ENCODE results near the gene DDAH1. TPM values are rescaled to one million over a fixed set of nuclear protein-coding genes. Genes with fewer than 3 reads are reported as not detected.

DDAH1 gene
- total RNA-seq, 1 experiment from 2014 or later = 22.8 TPM

- ATAC-seq = no peak
- peaks cover 3% of the 10 kb centered on the region; the same call in 1 of the 2 replicates for H3K9me3 Mint-ChIP-seq
- no peak overlapping the region for H3K4me3 Mint-ChIP-seq
Observed at GRCh38 chr1:85349224-85349623, 115.7 kb downstream of the DDAH1 start.

GRCh38 chr1:85347908-85348307, 117.1 kb downstream of the DDAH1 start:
- H3K4me1 Mint-ChIP-seq = peaks cover 36% of the 10 kb centered on the region
- ChIA-PET CTCF (no interaction called here), POLR2A (no interaction called here)
- ATAC-seq (no peak), DNase-seq (ENCODE audit: low spot score) (no peak)
- peaks cover 3% of the 10 kb centered on the region; the same call in 1 of the 2 replicates for H3K9me3 Mint-ChIP-seq
- no peaks in the 10 kb centered on the region for H3K27me3 Mint-ChIP-seq (ENCODE audit: low read depth)
- peaks cover 6% of the 10 kb centered on the region; the same call in 1 of the 2 replicates for H3K36me3 Mint-ChIP-seq
- no peak overlapping the region for H3K4me3 Mint-ChIP-seq
- no peak overlapping the region for H3K27ac Mint-ChIP-seq
- TF ChIP-seq MAX (CRISPR knock-in tag; IDR thresholded peaks at IDR 0.05) (no peak), CBFB (CRISPR knock-in tag; IDR thresholded peaks at IDR 0.05; ENCODE audit: low read depth) (no peak), NR2C2 (CRISPR knock-in tag; IDR thresholded peaks at IDR 0.05) (no peak), SMAD3 (CRISPR knock-in tag; IDR thresholded peaks at IDR 0.05; ENCODE audit: borderline replicate concordance) (no peak), IRF2 (CRISPR knock-in tag; IDR thresholded peaks at IDR 0.05; ENCODE audit: borderline replicate concordance, low read depth) (no peak), AFF4 (CRISPR knock-in tag; IDR thresholded peaks at IDR 0.05; ENCODE audit: borderline replicate concordance) (no peak), FOXK1 (CRISPR knock-in tag; IDR thresholded peaks at IDR 0.05) (no peak), SP1 (CRISPR knock-in tag; conservative IDR thresholded peaks at IDR 0.05) (no peak), ZNF425 (CRISPR knock-in tag; conservative IDR thresholded peaks at IDR 0.05) (no peak), NFYB (CRISPR knock-in tag; conservative IDR thresholded peaks at IDR 0.05; ENCODE audit: low read depth) (no peak), PRRX2 (CRISPR knock-in tag; IDR thresholded peaks at IDR 0.05) (no peak)

More at GRCh38 chr1:85349224-85349623, 115.7 kb downstream of the DDAH1 start:
- no peak overlapping the region for H3K27ac Mint-ChIP-seq
- peaks cover 30% of the 10 kb centered on the region for H3K4me1 Mint-ChIP-seq
- ChIA-PET POLR2A (no interaction called here), CTCF (no interaction called here)
- peaks cover 6% of the 10 kb centered on the region; the same call in 1 of the 2 replicates for H3K36me3 Mint-ChIP-seq
- TF ChIP-seq ZMAT4 (CRISPR knock-in tag; IDR thresholded peaks at IDR 0.05) = no peak
- TF ChIP-seq, protein P1, sequence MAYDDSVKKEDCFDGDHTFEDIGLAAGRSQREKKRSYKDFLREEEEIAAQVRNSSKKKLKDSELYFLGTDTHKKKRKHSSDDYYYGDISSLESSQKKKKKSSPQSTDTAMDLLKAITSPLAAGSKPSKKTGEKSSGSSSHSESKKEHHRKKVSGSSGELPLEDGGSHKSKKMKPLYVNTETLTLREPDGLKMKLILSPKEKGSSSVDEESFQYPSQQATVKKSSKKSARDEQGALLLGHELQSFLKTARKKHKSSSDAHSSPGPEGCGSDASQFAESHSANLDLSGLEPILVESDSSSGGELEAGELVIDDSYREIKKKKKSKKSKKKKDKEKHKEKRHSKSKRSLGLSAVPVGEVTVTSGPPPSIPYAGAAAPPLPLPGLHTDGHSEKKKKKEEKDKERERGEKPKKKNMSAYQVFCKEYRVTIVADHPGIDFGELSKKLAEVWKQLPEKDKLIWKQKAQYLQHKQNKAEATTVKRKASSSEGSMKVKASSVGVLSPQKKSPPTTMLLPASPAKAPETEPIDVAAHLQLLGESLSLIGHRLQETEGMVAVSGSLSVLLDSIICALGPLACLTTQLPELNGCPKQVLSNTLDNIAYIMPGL (CRISPR knock-in tag; IDR thresholded peaks at IDR 0.05) = no peak
- no peak for TF ChIP-seq NFE2L1 (CRISPR knock-in tag; IDR thresholded peaks at IDR 0.05)
- no peak for TF ChIP-seq ATF1 (CRISPR knock-in tag; IDR thresholded peaks at IDR 0.05)
- no peak for TF ChIP-seq E2F5 (CRISPR knock-in tag; IDR thresholded peaks at IDR 0.05)
- TF ChIP-seq CREM (CRISPR knock-in tag; IDR thresholded peaks at IDR 0.05) = no peak
- no peak for TF ChIP-seq OVOL2 (CRISPR knock-in tag; IDR thresholded peaks at IDR 0.05; ENCODE audit: borderline replicate concordance)
- TF ChIP-seq NFYB (CRISPR knock-in tag; conservative IDR thresholded peaks at IDR 0.05; ENCODE audit: low read depth) = no peak
- no peak for TF ChIP-seq ZBTB21 (CRISPR knock-in tag; IDR thresholded peaks at IDR 0.05; ENCODE audit: borderline replicate concordance)
- no peak for TF ChIP-seq MYBL2 (CRISPR knock-in tag; IDR thresholded peaks at IDR 0.05)
- no peak for TF ChIP-seq RELA (CRISPR knock-in tag; IDR thresholded peaks at IDR 0.05; ENCODE audit: borderline replicate concordance)
- TF ChIP-seq ZNF219 (CRISPR knock-in tag; IDR thresholded peaks at IDR 0.05; ENCODE audit: borderline replicate concordance) = no peak
- no peak for TF ChIP-seq ZNF121 (CRISPR knock-in tag; IDR thresholded peaks at IDR 0.05)
- TF ChIP-seq ZNF317 (CRISPR knock-in tag; IDR thresholded peaks at IDR 0.05; ENCODE audit: borderline replicate concordance, low read depth) = no peak
- no peak for TF ChIP-seq FOXJ3 (CRISPR knock-in tag; IDR thresholded peaks at IDR 0.05; ENCODE audit: borderline replicate concordance)
- TF ChIP-seq MAX (CRISPR knock-in tag; IDR thresholded peaks at IDR 0.05) = no peak
- TF ChIP-seq, protein P2, sequence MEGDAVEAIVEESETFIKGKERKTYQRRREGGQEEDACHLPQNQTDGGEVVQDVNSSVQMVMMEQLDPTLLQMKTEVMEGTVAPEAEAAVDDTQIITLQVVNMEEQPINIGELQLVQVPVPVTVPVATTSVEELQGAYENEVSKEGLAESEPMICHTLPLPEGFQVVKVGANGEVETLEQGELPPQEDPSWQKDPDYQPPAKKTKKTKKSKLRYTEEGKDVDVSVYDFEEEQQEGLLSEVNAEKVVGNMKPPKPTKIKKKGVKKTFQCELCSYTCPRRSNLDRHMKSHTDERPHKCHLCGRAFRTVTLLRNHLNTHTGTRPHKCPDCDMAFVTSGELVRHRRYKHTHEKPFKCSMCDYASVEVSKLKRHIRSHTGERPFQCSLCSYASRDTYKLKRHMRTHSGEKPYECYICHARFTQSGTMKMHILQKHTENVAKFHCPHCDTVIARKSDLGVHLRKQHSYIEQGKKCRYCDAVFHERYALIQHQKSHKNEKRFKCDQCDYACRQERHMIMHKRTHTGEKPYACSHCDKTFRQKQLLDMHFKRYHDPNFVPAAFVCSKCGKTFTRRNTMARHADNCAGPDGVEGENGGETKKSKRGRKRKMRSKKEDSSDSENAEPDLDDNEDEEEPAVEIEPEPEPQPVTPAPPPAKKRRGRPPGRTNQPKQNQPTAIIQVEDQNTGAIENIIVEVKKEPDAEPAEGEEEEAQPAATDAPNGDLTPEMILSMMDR (IDR thresholded peaks at IDR 0.05) = no peak
- TF ChIP-seq SP1 (CRISPR knock-in tag; conservative IDR thresholded peaks at IDR 0.05) = no peak
- no peak for DNase-seq (ENCODE audit: low spot score)
- H3K27me3 Mint-ChIP-seq (ENCODE audit: low read depth) = no peaks in the 10 kb centered on the region

Data from WTC11 (cell line).